H9 (cell line): ENCODE measurements around the gene PLEK2. TPM values are rescaled to one million over a fixed set of nuclear protein-coding genes. Genes with fewer than 3 reads are reported as not detected.

Experiments
- DNase-seq: peaks from one replicate; pipeline ENCODE4 v3.0.0-alpha.2; 2017
- H2AFZ ChIP-seq: one replicate; pipeline ENCODE4 v1.6.1; 2013; ENCODE audit warnings: mild to moderate bottlenecking, low read length, control low read depth, moderate library complexity
- H2AK5ac ChIP-seq: 2 replicates; pipeline ENCODE4 v1.6.1; 2013; ENCODE audit warnings: low read length, control low read depth, mixed read lengths; ENCODE audit not compliant: insufficient read length
- H2BK120ac ChIP-seq: one replicate; pipeline ENCODE4 v1.6.1; 2013; ENCODE audit warnings: low read depth, mild to moderate bottlenecking, low read length, control low read depth, inconsistent platforms; ENCODE audit not compliant: poor library complexity, severe bottlenecking
- H2BK12ac ChIP-seq: 2 replicates; pipeline ENCODE4 v1.6.1; 2013; ENCODE audit warnings: low read length, control low read depth, mixed read lengths, low read depth; ENCODE audit not compliant: insufficient read length
- H2BK15ac ChIP-seq: 2 replicates; pipeline ENCODE4 v1.6.1; 2013; ENCODE audit warnings: low read depth, low read length, control low read depth
- H2BK20ac ChIP-seq: one replicate; pipeline ENCODE4 v1.6.1; 2013; ENCODE audit warnings: low read depth, mild to moderate bottlenecking, low read length, control low read depth, inconsistent platforms; ENCODE audit not compliant: poor library complexity, severe bottlenecking
- H2BK5ac ChIP-seq: 2 replicates; pipeline ENCODE4 v1.6.1; 2013; ENCODE audit warnings: low read length, control low read depth, mixed read lengths; ENCODE audit not compliant: insufficient read length
- H3K14ac ChIP-seq: 2 replicates; pipeline ENCODE4 v1.6.1; 2013; ENCODE audit warnings: low read length, control low read depth; ENCODE audit not compliant: insufficient read depth
- H3K18ac ChIP-seq: 2 replicates; pipeline ENCODE4 v1.6.1; 2013; ENCODE audit warnings: low read depth, mild to moderate bottlenecking, mixed read lengths, low read length, control low read depth; ENCODE audit not compliant: insufficient read length
- H3K23ac ChIP-seq: 2 replicates; pipeline ENCODE4 v1.6.1; 2013; ENCODE audit warnings: low read length, control low read depth, mixed read lengths, low read depth; ENCODE audit not compliant: insufficient read length
- H3K23me2 ChIP-seq: 2 replicates; pipeline ENCODE4 v1.6.1; 2013; ENCODE audit warnings: low read depth, mild to moderate bottlenecking, mixed read lengths, low read length, control low read depth; ENCODE audit not compliant: insufficient read length, poor library complexity, severe bottlenecking
- H3K27ac ChIP-seq: 2 replicates; pipeline ENCODE4 v1.5.1; 2013; ENCODE audit warnings: low read length, control low read depth, mixed read lengths, low read depth; ENCODE audit not compliant: insufficient read length
- H3K27me3 ChIP-seq: 2 replicates; pipeline ENCODE4 v1.6.1; 2013; ENCODE audit warnings: low read length, control low read depth, inconsistent platforms; ENCODE audit not compliant: insufficient read depth
- H3K4ac ChIP-seq: 2 replicates; pipeline ENCODE4 v1.6.1; 2013; ENCODE audit warnings: low read depth, mild to moderate bottlenecking, control low read depth, inconsistent platforms, low read length, moderate library complexity
- H3K4me1 ChIP-seq: 2 replicates; pipeline ENCODE4 v1.6.1; 2013; ENCODE audit warnings: low read length, control low read depth, inconsistent platforms; ENCODE audit not compliant: insufficient read depth
- H3K4me2 ChIP-seq: 2 replicates; pipeline ENCODE4 v1.6.1; 2013; ENCODE audit warnings: low read length, control low read depth, mixed read lengths; ENCODE audit not compliant: insufficient read length, insufficient read depth
- H3K56ac ChIP-seq: 2 replicates; pipeline ENCODE4 v1.6.1; 2013; ENCODE audit warnings: low read depth, mild to moderate bottlenecking, mixed read lengths, low read length, control low read depth; ENCODE audit not compliant: insufficient read length
- H3K79me1 ChIP-seq: 2 replicates; pipeline ENCODE4 v1.6.1; 2013; ENCODE audit warnings: low read depth, mild to moderate bottlenecking, moderate library complexity, low read length, control low read depth, inconsistent platforms; ENCODE audit not compliant: insufficient read depth, poor library complexity, severe bottlenecking
- H3K79me2 ChIP-seq: 2 replicates; pipeline ENCODE4 v1.6.1; 2013; ENCODE audit warnings: low read length, control low read depth, inconsistent platforms; ENCODE audit not compliant: insufficient read depth
- H3K9ac ChIP-seq: 2 replicates; pipeline ENCODE4 v1.6.1; 2013; ENCODE audit warnings: low read length, control low read depth, mixed read lengths; ENCODE audit not compliant: insufficient read length; ENCODE audit errors: extremely low read depth
- H3K9me3 ChIP-seq: one replicate; pipeline ENCODE4 v1.6.1; 2013; ENCODE audit warnings: low read depth, low read length, inconsistent platforms; ENCODE audit not compliant: control insufficient read depth
- H3T11ph ChIP-seq: one replicate; pipeline ENCODE4 v1.6.1; 2013; ENCODE audit warnings: mild to moderate bottlenecking, low read length, control low read depth, inconsistent platforms
- H4K20me1 ChIP-seq: one replicate; pipeline ENCODE4 v1.6.1; 2013; ENCODE audit not compliant: control insufficient read depth, insufficient read length, insufficient read depth
- H4K5ac ChIP-seq: 2 replicates; pipeline ENCODE4 v1.6.1; 2013; ENCODE audit warnings: low read depth, mild to moderate bottlenecking, mixed read lengths, low read length, control low read depth; ENCODE audit not compliant: insufficient read length
- H4K8ac ChIP-seq: replicated peaks from 2 replicates; pipeline ENCODE4 v1.6.1; 2013; ENCODE audit warnings: low read length, control low read depth, mixed read lengths, low read depth; ENCODE audit not compliant: insufficient read length
- H4K91ac ChIP-seq: 2 replicates; pipeline ENCODE4 v1.6.1; 2013; ENCODE audit warnings: low read depth, mild to moderate bottlenecking, moderate library complexity, mixed read lengths, low read length, control low read depth; ENCODE audit not compliant: insufficient read length
- H3K27ac Mint-ChIP-seq, 3 experiments: 2 replicates in 2 of 3; 3 replicates in 1 of 3; pipeline ENCODE4 v1.8.0; 2020 to 2021; ENCODE audit warnings: mixed read lengths in 3 of 3, mild to moderate bottlenecking in 1 of 3, moderate library complexity in 1 of 3
- H3K27me3 Mint-ChIP-seq: 2 replicates; pipeline ENCODE4 v1.8.0; 2021; ENCODE audit warnings: low read depth, mild to moderate bottlenecking, moderate library complexity, mixed read lengths
- H3K36me3 Mint-ChIP-seq, 3 experiments: 2 replicates in 2 of 3; 3 replicates in 1 of 3; pipeline ENCODE4 v1.8.0; 2020 to 2021; ENCODE audit warnings: low read depth in 3 of 3, mixed read lengths in 3 of 3; ENCODE audit not compliant: insufficient read depth in 1 of 3
- H3K4me1 Mint-ChIP-seq, 2 experiments: 2 replicates each; pipeline ENCODE4 v1.8.0; 2020; ENCODE audit warnings: mixed read lengths in 2 of 2
- H3K4me3 Mint-ChIP-seq, 2 experiments: 2 replicates in 1 of 2; 3 replicates in 1 of 2; pipeline ENCODE4 v1.8.0; 2020 to 2021; ENCODE audit warnings: mild to moderate bottlenecking in 2 of 2, mixed read lengths in 2 of 2, moderate library complexity in 1 of 2
- H3K9me3 Mint-ChIP-seq, 2 experiments: 2 replicates in 1 of 2; 3 replicates in 1 of 2; pipeline ENCODE4 v1.8.0; 2020; ENCODE audit warnings: mild to moderate bottlenecking in 2 of 2, mixed read lengths in 2 of 2, moderate library complexity in 1 of 2
- WGBS: extraction: QIAGEN DNeasy Blood & Tissue Kit; methylation state at CpG from one replicate; pipeline ENCODE4 v1.1.7; 2013; ENCODE audit warnings: missing lambda C conversion rate, low lambda C conversion rate, mixed read lengths; ENCODE audit not compliant: insufficient read length; ENCODE audit errors: extremely low coverage; 5-methylcytosine and 5-hydroxymethylcytosine counted together
- total RNA-seq: library from RNA; stranded (reverse); gene quantifications from 2 replicates; pipeline ENCODE4 v1.2.1, GENCODE V29; 2021
- TF ChIP-seq, protein P1 (sequence below): fragments of 200-600 bp; sonication (generic); conservative IDR thresholded peaks from 3 replicates; pipeline ENCODE4 v1.8.0; 2021; ENCODE audit warnings: antibody characterized with exemption, mild to moderate bottlenecking

PLEK2 gene
- total RNA-seq, 1 experiment from 2014 or later, result not detected

DNA sequence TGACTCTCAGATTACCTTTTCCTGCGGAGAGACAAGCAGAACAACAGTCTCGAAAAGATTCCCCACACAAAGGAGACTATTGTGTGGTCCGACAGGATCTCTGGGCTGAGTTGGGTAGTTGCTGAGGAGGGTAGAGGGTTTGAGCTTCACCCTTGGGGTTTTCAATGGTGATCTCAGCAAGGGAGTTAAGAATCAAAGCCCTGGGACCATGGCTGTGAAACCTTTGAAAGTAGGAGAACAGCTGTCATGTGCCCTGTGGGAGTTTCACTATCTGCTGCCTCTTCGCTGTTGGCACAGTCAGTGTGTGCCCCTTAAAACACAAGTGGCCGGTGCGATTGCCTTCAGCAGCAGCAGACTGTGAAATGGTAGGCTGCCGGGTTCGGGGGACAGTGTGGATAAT, 14.2 kb upstream of the PLEK2 start:
- no peak overlapping the region for H2AK5ac ChIP-seq
- H3K14ac ChIP-seq, result no peak overlapping the region
- H3K4me3 Mint-ChIP-seq, result no peak overlapping the region; a peak in 1 of 5 replicates
- no peaks in the 10 kb centered on the region for H3K9me3 Mint-ChIP-seq
- H2BK20ac ChIP-seq, result no peak overlapping the region
- no peaks in the 10 kb centered on the region; the same call in 1 of the 2 replicates for H3K27me3 Mint-ChIP-seq
- WGBS, result no CpG with 5 or more reads among the region's 8 CpGs
- no peaks in the 10 kb centered on the region for H4K20me1 ChIP-seq
- no peaks in the 10 kb centered on the region for H3K79me2 ChIP-seq
- peaks cover 2% of the 10 kb centered on the region; the same call in 1 of the 2 replicates for H3K4me1 ChIP-seq
- no peak overlapping the region for H3K18ac ChIP-seq
- no peak overlapping the region for H2BK12ac ChIP-seq
- peaks cover 19 to 21% of the 10 kb centered on the region in 2 experiments for H3K4me1 Mint-ChIP-seq
- no peak overlapping the region for H3T11ph ChIP-seq
- H2BK120ac ChIP-seq, result no peak overlapping the region
- H3K23ac ChIP-seq, result no peak overlapping the region
- H3K56ac ChIP-seq, result no peak overlapping the region
- DNase-seq, result no peak
- no peaks in the 10 kb centered on the region for H3K79me1 ChIP-seq
- TF ChIP-seq, protein P1, sequence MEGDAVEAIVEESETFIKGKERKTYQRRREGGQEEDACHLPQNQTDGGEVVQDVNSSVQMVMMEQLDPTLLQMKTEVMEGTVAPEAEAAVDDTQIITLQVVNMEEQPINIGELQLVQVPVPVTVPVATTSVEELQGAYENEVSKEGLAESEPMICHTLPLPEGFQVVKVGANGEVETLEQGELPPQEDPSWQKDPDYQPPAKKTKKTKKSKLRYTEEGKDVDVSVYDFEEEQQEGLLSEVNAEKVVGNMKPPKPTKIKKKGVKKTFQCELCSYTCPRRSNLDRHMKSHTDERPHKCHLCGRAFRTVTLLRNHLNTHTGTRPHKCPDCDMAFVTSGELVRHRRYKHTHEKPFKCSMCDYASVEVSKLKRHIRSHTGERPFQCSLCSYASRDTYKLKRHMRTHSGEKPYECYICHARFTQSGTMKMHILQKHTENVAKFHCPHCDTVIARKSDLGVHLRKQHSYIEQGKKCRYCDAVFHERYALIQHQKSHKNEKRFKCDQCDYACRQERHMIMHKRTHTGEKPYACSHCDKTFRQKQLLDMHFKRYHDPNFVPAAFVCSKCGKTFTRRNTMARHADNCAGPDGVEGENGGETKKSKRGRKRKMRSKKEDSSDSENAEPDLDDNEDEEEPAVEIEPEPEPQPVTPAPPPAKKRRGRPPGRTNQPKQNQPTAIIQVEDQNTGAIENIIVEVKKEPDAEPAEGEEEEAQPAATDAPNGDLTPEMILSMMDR, result no peak
- no peak overlapping the region for H3K4me2 ChIP-seq
- H4K8ac ChIP-seq, result no peak overlapping the region
- no peaks in the 10 kb centered on the region for H3K36me3 Mint-ChIP-seq
- no peak overlapping the region for H4K91ac ChIP-seq
- H4K5ac ChIP-seq, result no peak overlapping the region
- no peak overlapping the region for H3K27ac Mint-ChIP-seq
- no peak overlapping the region for H2BK15ac ChIP-seq
- H2AFZ ChIP-seq, result no peak overlapping the region
- H3K27ac ChIP-seq, result no peak overlapping the region
- no peak overlapping the region for H2BK5ac ChIP-seq
- H3K9me3 ChIP-seq, result no peaks in the 10 kb centered on the region
- no peak overlapping the region for H3K4ac ChIP-seq
- no peak overlapping the region for H3K9ac ChIP-seq
- H3K23me2 ChIP-seq, result no peaks in the 10 kb centered on the region
- H3K27me3 ChIP-seq, result no peaks in the 10 kb centered on the region
